HG03045 (cell line): ENCODE results near the gene PRR23E.

Experiments
- ATAC-seq: cut with Tn5 transposase; IDR thresholded peaks from one replicate; pipeline ENCODE4 v1.9.1; 2021; ENCODE audit warnings: mild to moderate bottlenecking, moderate library complexity; ENCODE audit not compliant: unreplicated experiment

PRR23E gene

DNA sequence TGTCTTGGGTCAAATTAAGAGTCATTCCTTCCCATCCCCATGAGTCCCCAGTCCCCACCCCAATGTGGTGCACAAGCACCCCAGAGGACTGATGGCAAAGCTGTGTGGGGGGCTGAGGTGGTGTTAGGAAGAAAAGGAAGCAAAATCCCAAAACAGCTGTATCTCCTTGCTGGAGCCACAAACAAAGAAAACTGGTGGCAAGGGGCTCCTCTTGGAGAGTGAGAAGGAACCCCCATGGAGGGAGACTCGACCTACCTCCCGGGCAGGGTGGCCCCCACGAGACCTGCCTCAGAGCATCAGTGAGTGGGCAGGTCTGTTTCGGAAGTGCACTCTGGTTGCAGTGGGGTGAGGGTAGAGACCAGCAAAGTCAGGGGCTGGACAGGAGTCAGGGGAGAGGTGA, 29.2 kb downstream of the PRR23E start:
- ATAC-seq = no peak

DNA sequence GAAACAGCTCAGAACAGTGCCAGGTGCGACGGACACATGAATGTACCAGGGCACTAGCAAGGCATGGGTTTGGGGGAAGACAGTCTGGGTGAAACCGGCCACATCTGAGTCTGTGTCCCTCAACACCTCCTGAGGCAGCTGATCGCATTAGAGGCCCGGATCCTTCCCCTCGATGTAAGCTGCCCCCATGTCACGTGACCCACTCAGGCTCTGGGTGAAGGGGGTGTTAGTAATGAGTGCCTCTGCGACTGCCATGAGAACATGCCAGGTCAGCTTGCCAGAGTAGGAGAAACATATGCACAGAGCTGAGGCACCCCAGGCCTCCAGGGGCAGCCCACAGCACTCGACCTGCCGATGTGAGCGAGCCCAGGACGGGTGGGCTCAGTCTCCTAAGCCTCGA, 29.7 kb downstream of the PRR23E start:
- ATAC-seq = no peak

DNA sequence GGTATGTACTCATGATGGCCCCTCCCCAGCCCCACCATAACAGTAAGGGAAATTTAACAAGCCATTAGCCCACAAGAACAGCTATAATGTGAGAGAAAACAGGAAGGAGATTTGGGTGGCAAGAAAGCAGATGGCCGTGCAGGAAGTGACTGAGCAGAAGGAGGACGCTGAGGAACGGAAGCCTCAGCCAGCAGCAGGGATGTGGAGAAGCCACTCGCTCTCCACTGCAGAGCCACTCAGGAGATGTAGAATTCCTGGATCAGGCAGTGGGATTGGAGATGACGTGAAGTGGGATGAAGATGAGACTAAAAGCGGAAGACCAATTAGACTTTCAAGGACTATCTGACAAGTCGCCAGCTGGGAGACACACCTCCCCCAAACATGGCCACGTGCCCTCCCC, 31.2 kb downstream of the PRR23E start:
- ATAC-seq = no peak

DNA sequence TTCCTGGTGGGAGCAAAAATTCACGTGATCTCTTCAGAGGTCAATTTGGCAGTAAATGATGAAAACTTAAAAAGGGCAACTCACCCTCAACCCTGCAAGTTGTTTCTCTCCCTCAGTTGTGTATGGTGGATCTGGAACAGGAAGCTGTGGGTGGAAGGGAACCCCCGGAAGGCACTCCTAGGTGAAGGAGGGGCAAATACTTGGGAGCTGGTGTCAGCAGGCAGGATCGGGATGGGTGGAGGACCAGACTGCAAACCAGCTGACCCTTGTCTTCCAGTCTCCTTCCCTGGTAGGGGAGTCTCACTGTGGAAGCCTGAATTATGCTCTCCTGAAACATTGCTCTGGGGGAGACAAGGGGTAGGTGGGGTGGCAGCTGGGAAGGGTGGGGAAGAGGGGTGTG, 33.5 kb downstream of the PRR23E start:
- ATAC-seq = no peak

DNA sequence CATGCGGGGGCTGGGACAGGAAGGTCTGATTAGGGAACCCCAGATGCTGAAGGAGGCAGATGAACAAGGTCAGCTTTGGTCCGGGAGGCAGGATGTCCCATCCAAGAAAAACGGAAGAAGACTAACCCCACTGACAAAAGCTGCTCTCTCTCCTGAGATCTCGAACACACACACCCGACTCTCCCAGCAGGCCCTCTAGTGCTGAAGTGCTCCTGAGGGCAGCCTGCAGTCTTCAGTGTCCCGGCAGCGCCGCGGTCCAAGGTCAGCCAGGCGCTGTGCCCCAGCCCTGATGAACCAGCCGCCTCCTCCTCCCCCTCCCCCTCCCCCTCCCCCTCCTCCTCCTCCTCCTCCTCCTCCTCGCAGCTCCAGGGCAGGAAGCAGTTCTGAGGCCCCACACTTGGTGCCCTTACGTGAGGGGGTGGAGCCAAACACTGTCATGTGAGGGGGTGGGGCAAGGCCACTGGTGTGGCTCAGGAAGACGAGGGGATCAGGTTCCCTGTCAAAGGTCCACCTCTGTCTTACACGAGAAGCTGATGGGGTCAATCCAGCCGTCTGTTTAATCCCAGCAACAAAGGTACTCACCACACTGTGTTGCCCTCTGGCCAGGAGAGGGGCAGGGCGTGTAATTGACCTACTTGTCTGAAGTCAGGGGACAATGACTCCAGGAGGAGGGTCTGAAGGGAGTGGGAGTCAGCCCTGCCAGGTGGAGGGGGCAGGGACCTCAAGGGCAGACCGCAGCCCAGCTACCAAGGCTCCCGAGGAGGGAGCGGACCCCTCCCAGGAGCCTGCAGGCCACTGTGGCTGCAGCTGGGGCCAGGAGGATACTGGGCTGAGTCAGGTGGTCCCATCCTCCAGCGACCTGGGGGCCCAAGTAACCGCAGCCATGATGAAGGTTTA, 34.3 kb downstream of the PRR23E start:
- no peak for ATAC-seq

DNA sequence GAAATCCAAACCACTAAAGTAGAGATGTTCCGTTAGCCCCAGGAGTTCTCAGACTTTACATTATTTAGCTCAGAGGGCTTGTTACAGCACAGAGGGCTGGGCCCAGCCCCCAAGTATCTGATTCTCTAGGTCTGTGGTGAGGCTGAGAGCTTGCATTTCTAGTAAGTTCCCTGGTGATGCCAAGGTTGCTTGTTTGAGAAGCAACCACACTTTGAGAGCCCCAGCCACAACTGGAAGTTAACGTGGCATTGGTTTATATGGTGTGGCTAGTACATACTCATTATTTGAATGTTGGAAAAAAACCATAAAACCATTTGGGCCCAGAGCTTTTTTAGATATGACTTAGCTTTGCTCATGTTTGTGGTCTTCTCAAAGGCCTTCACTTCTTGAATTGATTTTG, 35.9 kb downstream of the PRR23E start:
- no peak for ATAC-seq

DNA sequence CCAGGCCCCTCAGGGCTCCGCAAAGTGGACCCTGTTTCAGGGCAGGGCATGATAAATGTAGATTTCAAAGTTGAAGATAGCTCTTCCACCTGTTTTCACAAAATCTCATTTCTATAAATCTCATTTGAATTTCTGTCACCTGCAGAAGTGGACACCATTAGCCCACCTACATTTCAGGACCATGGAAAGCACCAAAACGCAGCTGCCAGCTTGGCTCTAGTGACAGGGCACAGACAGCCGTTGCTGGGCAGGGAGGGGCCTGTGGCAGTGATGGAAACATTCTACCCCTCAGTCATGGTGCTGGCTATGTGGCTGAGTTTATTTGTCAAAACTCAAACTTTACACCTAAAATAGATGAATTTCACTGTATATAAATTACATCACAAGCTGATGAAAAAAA, 40.4 kb downstream of the PRR23E start:
- no peak for ATAC-seq

DNA sequence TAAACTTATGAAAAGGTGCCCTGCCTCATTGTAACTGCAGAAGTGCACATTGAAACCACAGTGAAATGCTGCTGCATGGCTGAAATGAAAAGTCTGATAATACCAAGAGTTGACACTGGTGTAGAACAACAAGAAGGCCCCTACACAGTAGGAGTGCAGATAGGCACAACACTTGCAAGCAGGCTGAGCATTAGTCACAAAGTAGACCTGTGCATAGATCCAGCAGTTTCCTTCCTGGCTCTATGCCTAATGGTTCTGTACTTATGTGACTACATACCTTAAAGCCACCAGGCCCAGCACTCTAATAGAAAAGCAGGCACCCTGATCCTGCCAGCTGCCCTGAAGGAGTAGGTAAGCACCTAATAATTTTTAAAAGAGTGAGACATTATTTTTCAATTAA, 41.8 kb downstream of the PRR23E start:
- no peak for ATAC-seq

DNA sequence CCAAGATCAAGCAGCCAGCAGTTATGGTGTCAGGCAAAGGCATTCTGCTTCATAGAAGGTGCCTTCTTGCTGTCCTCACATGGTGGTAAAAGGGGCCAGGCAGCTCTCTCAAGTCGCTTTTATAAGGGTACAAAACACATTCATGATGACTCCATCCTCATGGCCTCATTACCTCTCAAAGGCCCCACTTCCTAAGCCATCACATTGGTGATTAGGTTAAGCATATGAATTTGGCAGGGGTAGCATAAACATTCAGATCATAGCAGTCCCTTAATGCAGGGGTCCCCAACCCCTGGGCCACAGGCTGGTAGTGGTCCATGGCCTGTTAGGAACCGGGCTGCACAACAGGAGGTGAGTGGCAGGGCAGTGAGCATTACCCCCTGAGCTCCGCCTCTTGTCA, 42.8 kb downstream of the PRR23E start:
- no peak for ATAC-seq

DNA sequence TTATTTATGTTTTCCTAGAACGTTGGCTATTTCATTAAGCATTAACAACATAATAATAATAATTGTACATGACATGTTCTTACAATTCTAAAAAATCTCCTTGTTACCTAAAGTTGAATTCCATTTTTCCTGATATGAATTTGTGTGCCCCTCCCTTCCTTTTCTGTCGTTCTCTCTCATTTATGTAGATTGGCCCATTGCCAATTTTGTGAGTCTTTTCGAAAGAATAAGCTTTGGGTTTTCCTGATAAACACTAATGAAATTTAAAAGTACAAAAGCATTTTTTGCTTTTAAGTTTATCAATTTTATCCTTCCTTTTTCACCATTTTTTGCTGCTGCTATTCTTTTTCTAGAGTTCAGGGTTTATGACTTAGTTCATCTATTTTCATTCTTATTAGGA, 44.9 kb downstream of the PRR23E start:
- no peak for ATAC-seq

DNA sequence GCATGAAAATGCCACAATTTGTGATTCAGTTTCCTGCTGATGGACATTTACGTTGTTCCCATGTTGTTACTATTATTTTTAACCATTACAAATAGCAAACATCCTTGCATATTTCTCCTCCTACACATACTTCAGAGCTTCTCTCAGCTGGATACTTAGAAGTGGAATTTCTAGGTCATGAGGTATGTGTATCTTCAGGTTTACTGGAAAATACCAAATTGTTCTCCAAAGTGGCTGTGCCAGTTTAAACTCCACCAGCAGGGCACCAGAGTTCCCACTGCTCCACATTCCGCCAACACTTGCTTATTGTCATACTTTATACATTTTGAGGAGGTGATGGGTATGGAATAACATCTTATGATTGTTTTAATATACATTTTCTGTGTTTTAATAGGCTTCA, 45.7 kb downstream of the PRR23E start:
- no peak for ATAC-seq

DNA sequence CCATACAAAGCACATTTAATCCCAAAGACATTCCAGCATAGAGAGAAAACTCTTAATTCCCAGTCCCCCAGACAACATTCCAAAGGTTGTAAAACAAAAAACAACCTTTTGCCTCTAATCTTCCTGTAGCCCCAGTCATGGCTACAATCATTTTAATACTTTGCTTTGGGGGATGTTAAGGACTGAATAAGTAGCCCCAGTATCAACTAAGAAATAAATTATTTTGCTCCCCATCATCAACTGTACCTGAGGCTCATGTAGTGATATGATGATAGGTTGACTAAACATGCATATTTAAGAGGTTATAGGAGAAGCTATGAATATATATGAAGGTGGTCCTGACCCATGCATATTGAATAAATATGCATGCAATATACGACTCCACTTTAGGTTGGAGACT, 54.4 kb downstream of the PRR23E start:
- no peak for ATAC-seq
